ENCODE data around the gene MPC2.

Gene MPC2

DNA sequence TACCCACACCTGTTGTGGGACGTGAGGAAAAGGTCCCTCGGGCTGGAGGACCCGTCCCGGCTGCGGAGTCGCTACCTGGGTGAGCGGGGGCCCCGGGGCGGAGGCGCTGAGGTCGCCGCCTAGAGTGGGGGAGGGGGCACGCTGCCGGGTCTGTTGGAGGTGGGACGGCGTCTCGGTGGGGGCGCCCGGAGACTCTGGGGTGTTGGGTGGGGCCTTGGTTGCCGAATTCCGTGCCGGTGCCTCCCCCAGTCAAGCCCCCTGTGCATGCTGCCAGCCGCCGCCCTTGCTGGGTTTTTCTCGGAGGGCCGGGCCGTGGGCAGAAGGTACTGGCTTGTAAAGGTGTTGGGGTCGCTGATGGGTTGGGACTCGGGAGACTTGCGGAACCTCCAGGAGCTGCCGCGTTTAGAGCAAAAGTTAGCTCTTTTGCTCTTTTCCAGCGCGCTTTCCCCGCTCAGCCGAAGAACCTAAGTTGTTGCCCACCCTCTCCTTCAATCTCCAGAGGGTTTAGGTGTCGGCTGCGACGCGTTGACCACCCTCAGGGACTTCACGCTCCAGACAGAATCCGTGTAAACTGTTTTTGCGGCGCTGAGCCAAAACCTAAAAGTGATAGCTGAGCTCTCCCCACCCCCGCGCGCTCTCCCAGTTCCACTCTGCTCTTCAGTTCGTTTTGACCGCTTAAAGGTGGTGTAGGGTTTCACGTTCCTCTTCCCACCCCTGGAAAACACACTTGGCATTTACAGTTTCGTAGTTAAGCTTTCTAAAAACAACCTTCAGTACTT, at the start of gene MPC2:
Gene MPC2 (minus strand): TSS at position 143 of the 779 bp plus-strand sequence. CDS start 1,231 bp downstream, outside the sequence.
- peak; percentile 66 for DNase-seq

DNA sequence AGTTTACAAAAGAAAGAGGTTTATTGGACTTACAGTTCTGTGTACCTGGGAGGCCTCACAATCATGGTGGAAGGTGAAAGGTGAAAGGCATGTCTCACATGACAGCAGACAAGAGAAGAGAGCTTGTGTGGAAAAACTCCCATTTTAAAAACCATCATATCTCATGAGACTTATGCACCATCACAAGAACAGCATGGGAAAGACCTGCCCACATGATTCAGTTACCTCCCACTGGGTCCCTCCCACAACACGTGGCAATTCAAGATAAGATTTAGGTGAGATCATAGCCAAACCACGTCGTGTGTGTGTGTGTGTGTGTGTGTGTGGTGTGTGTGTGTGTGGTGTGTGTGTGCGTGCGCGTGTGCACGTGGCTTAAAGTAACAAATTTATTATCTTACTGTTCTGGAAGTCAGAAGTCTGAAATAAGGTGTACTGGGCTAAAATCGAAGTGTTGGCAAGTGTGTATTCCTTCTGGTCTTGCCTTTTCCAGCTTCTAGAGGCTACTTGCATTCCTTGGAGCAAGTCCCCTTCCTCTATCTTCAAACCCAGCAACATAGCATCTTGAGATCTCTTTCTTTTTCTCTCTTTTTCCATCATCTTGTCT, 48.1 kb upstream of the MPC2 start:
- DNase-seq, result no peak

DNA sequence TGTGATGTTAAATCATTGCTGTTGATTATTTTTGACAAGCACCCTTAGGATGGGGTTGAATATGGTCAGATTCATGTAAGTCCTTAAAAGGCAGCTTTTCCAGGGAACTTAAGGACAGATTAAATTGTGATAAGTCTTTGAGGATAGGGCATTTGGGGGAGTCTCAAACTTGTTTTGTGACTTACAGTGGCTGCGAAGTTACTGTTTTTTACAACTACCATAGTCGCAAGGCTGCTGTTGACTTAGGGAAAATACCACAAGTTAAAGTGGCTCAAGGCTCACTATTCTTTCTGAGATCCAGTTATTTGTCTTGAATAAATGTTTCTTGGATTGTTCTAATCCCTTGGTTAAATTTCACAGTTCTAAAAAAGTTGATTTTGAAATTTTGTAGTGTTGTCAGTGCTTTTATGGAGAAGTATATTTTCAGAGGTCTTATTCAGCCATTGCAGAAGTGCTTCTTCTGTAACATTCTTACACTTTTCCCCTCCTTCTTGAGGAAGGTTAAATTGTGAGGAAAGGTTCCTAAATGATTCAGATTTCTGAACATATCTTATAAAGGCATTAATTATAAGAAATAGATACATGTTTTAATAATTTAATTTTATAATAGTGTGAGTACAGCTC, 47.0 kb upstream of the MPC2 start:
- DNase-seq, result peak; percentile 17

DNA sequence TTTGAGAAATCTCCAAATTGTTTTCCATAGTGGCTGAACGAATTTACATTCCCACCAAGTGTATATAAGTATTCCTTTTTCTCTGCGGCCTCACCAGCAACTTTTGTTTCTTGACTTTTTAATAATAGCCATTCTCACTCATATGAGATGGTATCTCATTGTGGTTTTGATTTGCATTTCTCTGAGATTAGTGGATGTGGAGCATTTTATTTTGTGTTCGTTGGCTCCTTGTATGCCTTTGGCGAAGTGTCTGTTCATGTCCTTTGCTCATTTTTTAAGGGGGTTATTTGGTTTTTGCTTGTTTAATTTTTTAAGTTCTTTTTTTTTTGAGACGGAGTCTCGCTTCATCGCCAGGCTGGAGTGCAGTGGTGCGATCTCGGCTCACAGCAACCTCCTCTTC, 45.1 kb upstream of the MPC2 start:
- DNase-seq, result no peak

DNA sequence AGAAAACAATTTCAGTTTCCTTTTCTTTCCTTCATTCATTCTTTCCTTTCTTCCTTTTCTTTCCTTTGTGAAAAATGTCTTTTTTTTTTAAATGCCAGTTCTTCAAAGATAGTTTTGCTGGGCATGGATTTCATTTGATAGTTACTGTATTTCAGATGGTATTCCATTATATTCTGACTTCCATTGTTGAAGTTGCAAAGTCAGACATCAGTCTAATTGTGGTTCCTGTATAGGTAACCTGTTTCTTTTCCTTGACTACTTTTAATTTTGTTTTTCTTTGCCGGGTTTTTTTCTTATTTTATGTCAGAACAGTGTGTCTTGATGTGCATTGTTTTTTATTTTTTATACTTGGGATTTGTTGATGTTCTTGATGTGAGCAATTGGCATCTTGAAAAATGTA, 40.4 kb upstream of the MPC2 start:
- DNase-seq, result no peak

DNA sequence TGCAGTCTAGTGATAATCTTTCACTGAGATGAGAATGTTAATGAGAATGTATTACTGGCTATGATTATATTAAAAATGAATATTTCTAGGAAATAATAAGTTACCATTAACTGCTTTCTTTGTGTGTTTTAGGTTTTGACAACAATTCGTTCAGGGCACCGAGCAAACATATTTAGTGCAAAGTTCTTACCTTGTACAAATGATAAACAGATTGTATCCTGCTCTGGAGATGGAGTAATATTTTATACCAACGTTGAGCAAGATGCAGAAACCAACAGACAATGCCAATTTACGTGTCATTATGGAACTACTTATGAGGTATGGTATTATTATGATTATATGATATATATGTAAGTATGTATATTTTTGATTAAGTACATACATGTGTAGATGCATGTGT, 37.8 kb upstream of the MPC2 start:
- DNase-seq, result no peak

DNA sequence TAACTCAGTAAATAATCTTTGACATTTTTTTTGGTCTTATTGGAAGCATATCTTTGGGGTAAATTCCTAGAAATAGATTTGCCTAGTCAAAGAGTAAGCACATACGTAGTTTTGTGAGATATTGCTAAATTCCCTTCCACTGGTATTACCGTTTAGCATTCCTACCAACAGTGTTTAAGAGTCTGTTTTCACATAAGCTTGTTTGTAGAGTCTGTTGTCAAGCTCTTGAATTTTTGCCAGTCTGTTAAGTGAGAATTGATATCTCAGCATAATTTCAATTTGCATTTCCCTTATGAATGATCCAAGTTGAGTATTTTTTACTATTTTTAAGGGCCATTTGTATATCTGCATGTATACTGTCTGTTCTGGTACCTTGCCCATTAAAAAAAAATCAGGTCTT, 37.0 kb upstream of the MPC2 start:
- DNase-seq, result no peak

DNA sequence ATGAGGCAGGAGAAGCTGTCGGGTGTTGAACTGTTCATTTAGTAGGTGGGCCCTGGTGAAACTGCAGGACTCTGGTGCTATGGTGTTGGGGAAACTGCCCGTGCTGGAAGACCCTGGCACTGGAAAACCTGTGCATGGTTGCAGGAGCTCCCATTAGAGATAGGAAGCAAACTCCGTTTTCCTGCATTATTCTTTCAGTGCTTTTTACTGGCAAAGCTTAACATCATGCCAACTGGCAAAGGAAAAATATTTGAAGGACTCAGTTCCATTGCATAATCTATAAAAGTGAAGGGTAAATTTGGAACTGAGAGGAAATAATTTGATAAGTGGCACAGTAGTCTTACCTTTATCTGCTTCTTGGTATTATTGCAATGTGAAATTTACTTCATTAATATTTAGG, 31.7 kb upstream of the MPC2 start:
- DNase-seq, result no peak

DNA sequence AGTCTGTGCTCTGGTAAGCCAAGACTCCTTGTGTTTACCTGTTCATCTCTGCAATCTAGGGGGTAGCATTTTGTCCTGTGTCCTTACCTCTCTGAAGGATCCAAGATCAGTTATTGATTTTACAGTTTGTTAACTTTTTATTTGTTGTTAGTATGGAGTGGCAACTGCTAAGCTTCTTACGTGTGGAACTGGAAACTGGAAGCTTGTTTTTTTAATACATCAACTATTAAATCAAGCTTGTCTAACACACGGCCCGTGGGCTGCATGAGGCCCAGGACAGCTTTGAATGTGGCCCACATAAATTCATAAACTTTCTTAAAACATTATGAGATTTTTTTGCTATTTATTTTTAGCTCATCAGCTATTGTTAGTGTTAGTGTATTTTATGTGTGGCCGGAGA, 29.2 kb upstream of the MPC2 start:
- no peak for DNase-seq

DNA sequence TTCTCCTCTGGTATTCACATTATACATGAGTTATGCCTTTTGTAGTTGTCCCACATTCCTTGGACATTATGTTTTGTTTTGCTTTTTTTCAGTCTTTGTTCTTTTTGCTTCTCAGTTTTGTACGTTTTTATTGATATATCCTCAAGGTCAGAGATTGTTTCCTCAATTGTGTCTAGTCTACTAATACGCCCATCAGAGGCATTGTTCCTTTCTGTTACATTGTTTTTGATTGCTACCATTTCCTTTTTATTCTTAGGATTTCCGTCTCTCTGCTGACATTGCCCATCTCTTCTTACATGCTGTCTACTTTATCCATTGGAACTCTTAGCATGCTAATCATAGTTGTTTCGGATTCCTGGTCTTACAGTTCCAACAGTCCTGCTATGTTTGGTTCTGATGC, 27.8 kb upstream of the MPC2 start:
- no peak for DNase-seq

DNA sequence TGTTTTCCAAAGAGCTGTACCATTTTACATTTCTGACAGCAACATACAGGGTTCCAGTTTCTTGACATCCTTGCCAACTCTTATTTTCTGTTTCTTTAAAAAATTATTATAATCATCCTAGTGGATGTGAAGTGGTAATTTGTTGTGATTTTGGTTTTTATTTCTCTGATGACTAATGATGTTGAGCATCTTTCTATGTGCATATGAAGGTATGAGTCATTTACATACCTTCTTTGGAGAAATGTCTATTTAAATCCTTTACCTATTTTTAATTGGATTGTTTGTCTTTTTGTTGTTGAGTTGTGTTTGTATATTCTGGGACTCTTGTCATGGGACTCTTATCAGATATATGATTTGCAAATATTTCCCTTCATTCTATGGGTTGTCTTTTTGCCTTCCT, 20.8 kb upstream of the MPC2 start:
- no peak for DNase-seq

DNA sequence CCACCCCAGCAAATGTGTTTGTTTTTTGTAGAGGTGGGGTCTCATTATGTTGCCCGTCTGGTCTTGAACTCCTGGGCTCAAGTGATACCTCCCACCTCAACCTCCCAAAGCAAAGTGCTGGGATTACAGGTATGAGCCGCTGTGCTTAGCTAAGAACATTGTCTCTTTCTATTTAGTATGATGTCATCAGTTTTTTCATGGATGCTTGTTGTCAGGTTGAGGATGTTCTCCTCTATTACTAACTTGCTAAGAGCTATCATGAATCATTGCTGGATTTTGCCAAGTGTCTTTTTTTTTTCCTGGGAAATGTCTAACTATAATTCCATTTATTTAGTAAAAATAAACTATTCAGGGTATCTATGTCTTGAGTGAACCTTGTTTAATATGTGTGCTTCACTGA, 19.0 kb upstream of the MPC2 start:
- DNase-seq, result no peak

DNA sequence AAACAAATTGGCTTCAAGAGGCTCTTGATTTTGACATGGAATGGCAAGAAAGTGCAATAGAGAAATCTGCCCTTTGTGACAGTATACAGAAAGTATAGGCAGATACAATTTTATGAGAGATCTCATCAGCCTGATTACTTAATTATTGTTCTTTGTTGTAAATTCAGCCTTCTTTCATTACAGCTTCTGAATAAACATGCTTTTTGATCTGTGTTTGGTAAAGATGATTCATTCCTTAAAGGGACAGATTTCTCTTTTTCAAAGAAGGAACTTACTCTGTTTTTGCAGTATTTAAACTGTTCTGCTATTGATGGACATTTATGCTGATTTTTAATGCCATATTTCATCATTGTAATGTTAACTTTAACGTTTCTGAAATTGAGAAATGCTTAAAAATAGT, 13.7 kb upstream of the MPC2 start:
- no peak for DNase-seq

DNA sequence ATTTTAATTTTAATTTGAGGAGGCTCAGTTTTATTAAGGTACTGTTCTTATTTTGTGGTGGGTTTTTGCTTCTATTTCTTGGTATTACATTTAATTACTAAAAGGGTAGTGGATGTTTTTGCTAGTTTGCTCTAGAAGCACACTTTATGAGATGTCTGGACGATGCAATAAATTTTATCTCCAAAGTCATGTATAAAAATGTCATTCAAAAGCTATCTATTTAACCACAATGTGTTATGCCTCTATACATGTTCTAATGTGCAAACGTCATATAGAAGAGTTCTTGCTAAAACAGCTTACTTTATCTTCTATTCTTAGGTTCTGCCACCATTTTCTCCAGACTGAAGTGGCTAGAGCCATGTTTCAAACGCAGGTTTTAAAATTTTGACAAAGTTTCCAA, 12.9 kb upstream of the MPC2 start:
- no peak for DNase-seq

DNA sequence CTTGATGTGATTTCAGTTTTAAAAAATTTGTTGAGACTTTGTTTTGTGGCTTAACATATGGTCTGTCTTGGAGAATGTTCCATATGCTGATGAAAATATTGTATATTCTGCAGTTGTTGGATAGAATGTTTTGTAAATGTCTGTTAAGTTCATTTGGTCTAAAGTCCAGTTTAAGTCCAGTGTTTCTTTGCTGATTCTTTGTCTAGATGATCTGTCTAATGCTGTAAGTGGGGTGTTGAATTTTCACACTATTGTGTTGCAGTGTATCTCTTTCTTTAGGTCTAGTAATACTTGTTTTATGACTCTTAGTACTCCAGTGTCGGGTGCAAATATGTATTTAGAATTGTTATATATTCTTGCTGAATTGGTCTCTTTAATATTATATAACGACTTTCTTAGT, 10.9 kb upstream of the MPC2 start:
- no peak for DNase-seq

DNA sequence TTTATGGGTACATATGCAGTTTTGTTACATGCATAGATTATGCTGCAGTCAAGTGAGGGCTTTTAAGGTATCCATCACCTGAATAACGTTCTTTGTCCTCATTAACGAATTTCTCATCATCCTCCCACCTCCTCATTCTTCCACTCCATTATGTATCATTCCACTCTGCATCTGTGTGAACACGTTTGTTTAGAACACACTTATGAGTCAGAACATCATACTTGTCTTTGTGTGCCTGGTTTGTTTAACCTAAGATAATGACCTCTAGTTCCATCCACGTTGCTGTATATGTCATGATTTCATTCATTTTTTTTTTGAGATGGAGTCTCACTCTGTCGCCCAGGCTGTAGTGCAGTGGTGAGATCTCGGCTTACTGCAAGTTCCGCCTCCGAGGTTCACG, 6.7 kb upstream of the MPC2 start:
- no peak for DNase-seq

DNA sequence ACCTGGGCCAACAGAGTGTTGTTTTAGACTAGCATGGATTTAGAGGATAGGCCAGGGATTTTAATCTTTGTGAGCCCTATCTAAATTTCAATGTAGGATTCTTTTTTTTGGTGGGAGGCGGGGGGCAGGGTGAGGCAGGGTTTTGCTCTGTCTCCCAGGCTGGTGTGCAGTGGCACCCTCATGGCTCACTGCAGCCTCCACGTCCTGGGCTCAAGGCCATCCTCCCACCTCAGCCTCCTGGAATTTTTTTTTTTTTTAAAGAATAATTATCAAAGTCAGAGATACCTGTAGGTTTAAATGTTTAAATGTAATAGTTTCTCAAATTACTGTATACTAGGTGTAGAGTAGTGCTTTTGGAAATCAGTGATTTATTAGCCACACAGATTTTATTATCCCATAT, 3.4 kb upstream of the MPC2 start:
- no peak for DNase-seq

DNA sequence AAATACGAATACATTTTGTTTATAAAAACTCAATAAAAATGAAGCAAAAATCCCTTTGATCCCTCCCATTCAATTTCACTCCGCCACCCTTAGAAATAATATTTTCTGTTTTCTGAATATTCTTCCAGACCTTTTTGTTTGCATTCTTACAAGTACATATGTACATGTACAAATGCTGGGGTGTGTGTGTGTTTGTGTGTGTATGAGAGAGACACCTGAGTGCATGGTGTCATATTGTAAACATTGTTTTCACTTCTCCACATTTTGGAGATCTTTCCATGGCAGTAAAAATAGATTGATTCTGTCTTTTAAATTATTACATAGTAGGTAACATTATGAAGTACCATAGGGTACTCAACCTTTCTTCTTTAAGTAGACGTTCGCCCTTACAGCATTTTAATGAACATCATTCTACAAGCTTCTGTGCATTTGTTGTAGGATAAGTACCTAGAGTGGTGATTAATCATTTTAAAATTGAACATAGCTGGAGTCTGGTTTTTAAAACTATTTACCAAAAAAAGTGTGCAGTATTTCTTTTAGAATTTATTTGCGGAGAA, 1.3 kb upstream of the MPC2 start:
- DNase-seq, result no peak

DNA sequence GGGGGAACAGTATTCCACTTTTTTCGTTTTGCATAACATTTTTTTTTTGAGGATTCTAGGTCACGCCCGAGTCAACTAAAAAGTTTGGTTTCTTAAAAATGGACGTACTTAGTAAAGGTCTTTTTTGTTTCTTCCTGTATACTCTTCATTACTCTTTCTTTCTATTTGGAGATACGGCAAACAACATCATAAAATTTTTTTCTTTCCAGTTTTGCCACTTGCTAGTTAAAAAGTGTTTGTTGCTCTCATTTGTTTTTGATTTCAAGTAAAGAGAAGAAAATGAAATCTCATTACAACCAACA, 788 bp upstream of the MPC2 start:
- DNase-seq, result no peak

DNA sequence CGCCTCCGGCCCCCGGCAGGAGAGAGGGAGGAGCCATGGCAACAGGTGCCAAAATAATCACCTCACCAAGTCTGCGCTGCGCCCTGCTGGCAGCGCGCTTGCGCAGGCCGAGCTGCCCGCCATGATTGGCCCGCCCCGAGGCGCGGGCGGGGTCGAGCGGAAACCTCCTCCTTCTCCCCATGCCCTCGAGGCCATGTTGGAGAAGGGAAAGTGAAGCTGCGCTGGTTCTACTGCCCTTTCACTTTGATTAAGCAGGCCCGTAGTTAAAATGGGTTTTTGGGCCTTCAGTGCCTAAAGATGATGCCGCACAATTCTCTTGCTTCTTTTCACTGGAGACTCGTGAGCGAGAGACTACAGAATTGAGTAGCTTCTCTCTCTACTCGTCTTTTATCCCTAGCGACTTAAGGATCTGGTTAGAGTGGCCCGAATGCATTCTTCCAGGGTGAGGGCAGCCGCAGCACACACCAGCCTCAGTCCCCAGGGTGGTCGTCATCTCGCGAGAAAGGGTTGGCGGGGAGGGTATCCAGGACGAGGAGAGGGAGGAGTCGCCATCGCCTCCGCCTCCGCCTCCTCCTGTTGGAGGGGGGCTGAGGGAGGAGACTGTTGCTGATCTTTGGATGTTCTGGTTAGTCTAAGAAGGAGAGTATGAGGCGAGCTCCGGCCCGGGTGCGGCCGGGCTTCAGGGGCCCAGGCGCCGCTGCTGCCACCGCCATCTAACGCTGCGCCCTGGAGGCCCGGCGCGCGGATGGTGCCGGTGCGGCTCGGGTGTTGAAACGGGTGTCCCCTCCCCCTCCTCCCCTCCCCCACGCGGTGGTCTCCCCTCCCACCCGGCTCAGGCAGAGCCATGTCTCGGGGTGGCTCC, 573 bp downstream of the MPC2 start, which contains the start of gene DCAF6:
Gene DCAF6 (plus strand): TSS at position 616 of the 862 bp plus-strand sequence. CDS start 229 bp downstream, at position 845.
- DNase-seq, result peak; percentile 98

DNA sequence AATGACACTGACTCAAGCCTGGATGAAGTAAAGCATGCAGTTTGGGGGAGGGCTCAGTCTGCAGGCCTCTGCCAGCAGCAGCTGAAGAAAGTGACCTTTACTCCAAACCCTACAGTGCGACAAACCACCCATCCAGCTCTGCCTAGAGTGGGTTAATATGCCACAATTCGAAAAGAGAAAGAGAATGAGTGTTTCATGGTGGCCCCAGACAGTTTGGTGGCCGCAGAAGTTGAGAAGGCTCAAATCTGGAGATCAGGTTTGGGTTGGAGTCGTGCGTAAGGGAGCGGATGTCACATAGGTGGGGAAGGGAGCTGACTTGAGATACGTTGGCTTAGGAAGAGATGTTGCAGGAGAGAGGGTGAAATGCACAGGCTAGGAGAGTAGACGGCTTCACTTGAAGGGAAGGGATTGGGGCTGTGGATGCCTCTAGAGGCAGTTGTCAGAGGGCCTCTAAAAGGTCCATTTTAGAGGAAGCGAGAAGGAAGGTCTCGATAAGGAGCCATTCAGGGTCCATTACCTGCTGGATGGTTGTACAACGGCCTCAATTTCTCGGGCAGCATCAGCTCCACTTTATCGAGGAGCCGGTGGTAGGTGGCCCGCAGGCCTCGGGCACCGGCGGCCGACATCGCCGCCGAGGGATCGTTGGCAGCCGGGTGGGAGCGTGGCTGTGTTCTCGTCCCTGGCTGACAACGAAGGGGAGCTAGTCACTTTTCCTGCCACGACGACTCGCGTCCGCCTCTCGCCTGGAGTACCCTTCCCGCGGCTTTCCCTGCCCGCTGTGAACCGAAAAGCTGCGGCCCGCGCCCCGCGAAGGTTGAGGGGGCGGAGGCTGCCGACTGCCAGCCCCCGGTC, 1.4 kb downstream of the MPC2 start:
- peak; percentile 45 for DNase-seq

Data from suppressor macrophage treated with lipopolysaccharide for 4 hours (primary cell).